NT2/D1 (cell line): ENCODE data around the gene EPB41L4B.

Experiments used
- YY1 ChIP-seq: IDR thresholded peaks from 2 replicates; pipeline ENCODE4 v1.6.1; 2011; ENCODE audit not compliant: insufficient read length, insufficient read depth
- ZNF274 ChIP-seq: IDR thresholded peaks from 2 replicates; pipeline ENCODE4 v1.6.1; 2011; ENCODE audit warnings: mild to moderate bottlenecking, low read depth, low read length

- TF ChIP-seq ZNF274 (no peak), YY1 (no peak)
These were observed 82.7 kb downstream of the EPB41L4B start for GRCh38 chr9:109238125-109238524.
